Lower leg skin (tissue), 3 donors: ENCODE measurements around the gene STK35.

Experiments
- CTCF ChIP-seq, 3 donors: fragments of 450-650 bp; IDR thresholded peaks; one replicate each; pipeline ENCODE4 v1.5.1; 2016; ENCODE audit warnings: antibody characterized with exemption in 3 of 3, mild to moderate bottlenecking in 3 of 3, moderate library complexity in 2 of 3
- POLR2A ChIP-seq, 2 donors: fragments of 450-650 bp; IDR thresholded peaks; one replicate each; pipeline ENCODE4 v1.6.1; 2016 to 2017; ENCODE audit warnings: antibody characterized with exemption in 2 of 2, mild to moderate bottlenecking in 1 of 2, moderate library complexity in 1 of 2

GRCh38 chr20:2088891-2089290 is 12.7 kb upstream of the STK35 start:
- no peak for TF ChIP-seq CTCF (IDR thresholded peaks at IDR 0.05)
- TF ChIP-seq POLR2A (IDR thresholded peaks at IDR 0.05), result no peak
